GM10266 (cell line): ENCODE results near the gene MYO5B.
A peak's percentile ranks its signal among the peaks of the same experiment; 100 is the strongest.

ENCODE experiments used
- DNase-seq: peaks from one replicate; pipeline ENCODE4 v3.0.0; 2012; ENCODE audit errors: extremely low spot score
- CTCF ChIP-seq: IDR thresholded peaks from 2 replicates; pipeline ENCODE4 v1.5.1; 2012; ENCODE audit warnings: mild to moderate bottlenecking, low read depth; ENCODE audit not compliant: control insufficient read depth, insufficient read depth; ENCODE audit errors: missing control alignments

The MYO5B gene

GRCh38 chr18:50207722-50208121 lies 12.8 kb upstream of the MYO5B start:
- no peak for TF ChIP-seq CTCF

GRCh38 chr18:50203801-50204604 lies 9.1 kb upstream of the MYO5B start:
- DNase-seq = peak; percentile 45
- TF ChIP-seq CTCF = peak; percentile 53

More at GRCh38 chr18:50207722-50208121, 12.8 kb upstream of the MYO5B start:
- no peak for DNase-seq

GRCh38 chr18:50201476-50202018 lies 6.6 kb upstream of the MYO5B start:
- DNase-seq = no peak
- TF ChIP-seq CTCF = no peak

- no peak for TF ChIP-seq CTCF
Observed at GRCh38 chr18:50199921-50200320, 5.0 kb upstream of the MYO5B start.

GRCh38 chr18:50199346-50199855 lies 4.5 kb upstream of the MYO5B start:
- no peak for DNase-seq
- no peak for TF ChIP-seq CTCF

More at GRCh38 chr18:50199921-50200320, 5.0 kb upstream of the MYO5B start:
- DNase-seq = no peak

GRCh38 chr18:50196261-50196660 lies 1.3 kb upstream of the MYO5B start:
- no peak for DNase-seq

More at GRCh38 chr18:50196261-50196660, 1.3 kb upstream of the MYO5B start:
- TF ChIP-seq CTCF = no peak
